ENCODE measurements around the gene DOK3. TPM values are rescaled to one million over a fixed set of nuclear protein-coding genes. Genes with fewer than 3 reads are reported as not detected.

The DOK3 gene
- total RNA-seq, 3 donors from 2014 or later: 1.6 to 7.2 (median 6.6) TPM

GRCh38 chr5:177453852-177454396 is 55.7 kb downstream of the DOK3 start:
- no peaks in the 10 kb centered on the region for H3K36me3 ChIP-seq
- H3K9me3 ChIP-seq: no peaks in the 10 kb centered on the region
- intact Hi-C loops (cut with DNase I; ENCODE audit: low total_unique reads): loop anchor here (5.0 to 10.0 kb wide), 2 partner anchors 57 to 339 kb away; no protein-coding TSS in a partner anchor
- no peak for DNase-seq (ENCODE audit: low spot score in 2 of 2)
- peak overlapping the region; percentile 45 to 79 (median 60) for H3K4me3 ChIP-seq
- no peaks in the 10 kb centered on the region for H3K4me1 ChIP-seq
- peak overlapping the region; percentile 59 to 82 for H3K27ac ChIP-seq
- TF ChIP-seq POLR2AphosphoS5 (IDR thresholded peaks at IDR 0.05): no peak
- TF ChIP-seq CTCF (IDR thresholded peaks at IDR 0.05): no peak
- TF ChIP-seq POLR2A (IDR thresholded peaks at IDR 0.05): no peak
- peaks cover 0 to 2% of the 10 kb centered on the region in 2 donors for H3K27me3 ChIP-seq

GRCh38 chr5:177452688-177453638 is 56.7 kb downstream of the DOK3 start:
- Histone ChIP-seq H3K27me3 (peaks cover 0 to 2% of the 10 kb centered on the region in 2 donors), H3K4me1 (no peaks in the 10 kb centered on the region), H3K36me3 (no peaks in the 10 kb centered on the region), H3K4me3 (no peak overlapping the region), H3K27ac (peak overlapping the region; percentile 59 to 82), H3K9me3 (no peaks in the 10 kb centered on the region)
- no peak for DNase-seq (ENCODE audit: low spot score in 2 of 2)
- TF ChIP-seq CTCF (IDR thresholded peaks at IDR 0.05) (no peak), POLR2AphosphoS5 (IDR thresholded peaks at IDR 0.05) (no peak), POLR2A (IDR thresholded peaks at IDR 0.05) (no peak)
- intact Hi-C loops (cut with DNase I; ENCODE audit: low total_unique reads): loop anchor here (5.0 to 10.0 kb wide), 2 partner anchors 56 to 338 kb away; no protein-coding TSS in a partner anchor

Other genes starting within 250 kb of the DOK3 start
- 10 to 100 TPM; 21.4 to 62.9 (median 36.0) TPM for gene RAB24, start 206.1 kb downstream of the DOK3 start, total RNA-seq
- gene PRELID1, start 206.0 kb downstream of the DOK3 start, total RNA-seq: 10 to 100 TPM; 61.0 to 97.0 (median 68.8) TPM
- 10 to 100 TPM in 1 of 3 donors, 1 to 10 TPM in 2; 4.2 to 10.5 (median 9.4) TPM for gene MXD3, start 197.9 kb downstream of the DOK3 start, total RNA-seq
- gene LMAN2, start 158.2 kb downstream of the DOK3 start, total RNA-seq: 100 to 1,000 TPM; 139 to 188 (median 170) TPM
- 10 to 100 TPM in 2 of 3 donors, 1 to 10 TPM in 1; 9.0 to 16.4 (median 11.3) TPM for gene RGS14, start 151.9 kb downstream of the DOK3 start, total RNA-seq
- gene SLC34A1, start 125.4 kb downstream of the DOK3 start, total RNA-seq: not detected
- gene PFN3, start 109.2 kb downstream of the DOK3 start, total RNA-seq: not detected
- 1 to 10 TPM in 2 of 3 donors, under 1 TPM in 1; 0.64 to 2.9 (median 2.6) TPM for gene F12, start 100.3 kb downstream of the DOK3 start, total RNA-seq
- 10 to 100 TPM; 21.3 to 25.0 (median 22.1) TPM for gene GRK6, start 83.2 kb downstream of the DOK3 start, total RNA-seq
- 1 to 10 TPM in 2 of 3 donors, under 1 TPM in 1; 0.48 to 2.0 (median 1.3) TPM for gene PRR7, start 63.0 kb downstream of the DOK3 start, total RNA-seq
- gene DBN1, start 36.2 kb downstream of the DOK3 start, total RNA-seq: 10 to 100 TPM; 30.7 to 94.6 (median 61.3) TPM
- gene PDLIM7, start 12.2 kb downstream of the DOK3 start, total RNA-seq: 10 to 100 TPM; 17.1 to 61.9 (median 42.6) TPM
- gene DDX41, start 7.1 kb upstream of the DOK3 start, total RNA-seq: 100 to 1,000 TPM in 2 of 3 donors, 10 to 100 TPM in 1; 76.0 to 110 (median 103) TPM
- gene FAM193B, start 44.7 kb upstream of the DOK3 start, total RNA-seq: 10 to 100 TPM; 35.4 to 81.5 (median 77.0) TPM
- 100 to 1,000 TPM in 1 of 3 donors, 10 to 100 TPM in 2; 75.4 to 109 (median 95.1) TPM for gene TMED9, start 82.4 kb upstream of the DOK3 start, total RNA-seq
- gene B4GALT7, start 90.3 kb upstream of the DOK3 start, total RNA-seq: 10 to 100 TPM; 21.4 to 27.5 (median 22.6) TPM